ENCODE measurements around the gene FAT2.

GRCh38 chr5:151615431-151615830, 24.3 kb upstream of the FAT2 start:
- TF ChIP-seq POLR2A (IDR thresholded peaks at IDR 0.05) (no peak), CTCF (IDR thresholded peaks at IDR 0.05 in 4 of 5, conservative IDR thresholded peaks at IDR 0.05 in 1 of 5) (no peak)

Measured in gastrocnemius medialis (tissue), 4 donors.